Adipocyte (in vitro differentiated cells): Measurements from ENCODE around the gene MLPH.

Experiments
- DNase-seq: peaks from one replicate; pipeline ENCODE4 v3.0.0-alpha.2; 2015; ENCODE audit warnings: low read depth
- H3K27me3 ChIP-seq: replicated peaks from 2 replicates; pipeline ENCODE4 v1.7.0; 2013; ENCODE audit warnings: mild to moderate bottlenecking, low read length, moderate library complexity; ENCODE audit not compliant: control insufficient read depth, insufficient read depth
- H3K36me3 ChIP-seq: 2 replicates; pipeline ENCODE4 v1.7.0; 2013; ENCODE audit warnings: low read length, mild to moderate bottlenecking, moderate library complexity; ENCODE audit not compliant: control insufficient read depth, insufficient read depth, severe bottlenecking
- H3K4me1 ChIP-seq: 2 replicates; pipeline ENCODE4 v1.7.0; 2013; ENCODE audit warnings: mild to moderate bottlenecking, low read length, moderate library complexity; ENCODE audit not compliant: control insufficient read depth, insufficient read depth
- H3K4me3 ChIP-seq: 2 replicates; pipeline ENCODE4 v1.7.0; 2013; ENCODE audit warnings: mild to moderate bottlenecking, low read length, moderate library complexity
- H3K9ac ChIP-seq: 2 replicates; pipeline ENCODE4 v1.7.0; 2013; ENCODE audit warnings: mild to moderate bottlenecking, low read length, moderate library complexity
- H3K9me3 ChIP-seq: 2 replicates; pipeline ENCODE4 v1.7.0; 2013; ENCODE audit warnings: mild to moderate bottlenecking, low read length, moderate library complexity; ENCODE audit not compliant: control insufficient read depth

The MLPH gene

GRCh38 chr2:237483018-237483731 is 3.9 kb upstream of the MLPH start:
- Histone ChIP-seq H3K9me3 (no peaks in the 10 kb centered on the region), H3K27me3 (peaks cover 5% of the 10 kb centered on the region), H3K9ac (peak overlapping the region; percentile 66), H3K36me3 (no peaks in the 10 kb centered on the region), H3K4me3 (no peak overlapping the region), H3K4me1 (peaks cover 45% of the 10 kb centered on the region)
- peak; percentile 49 for DNase-seq

GRCh38 chr2:237485304-237485703 is 1.7 kb upstream of the MLPH start:
- Histone ChIP-seq H3K27me3 (peaks cover 5% of the 10 kb centered on the region), H3K4me3 (no peak overlapping the region), H3K9me3 (no peaks in the 10 kb centered on the region)

GRCh38 chr2:237485844-237486243 is 1.2 kb upstream of the MLPH start:
- no peak for DNase-seq
- Histone ChIP-seq H3K27me3 (peaks cover 5% of the 10 kb centered on the region), H3K9ac (no peak overlapping the region), H3K9me3 (peaks cover 3% of the 10 kb centered on the region), H3K36me3 (no peaks in the 10 kb centered on the region), H3K4me1 (peaks cover 34% of the 10 kb centered on the region), H3K4me3 (peak overlapping the region; percentile 86)

More at GRCh38 chr2:237485304-237485703, 1.7 kb upstream of the MLPH start:
- Histone ChIP-seq H3K36me3 (no peaks in the 10 kb centered on the region), H3K4me1 (peaks cover 36% of the 10 kb centered on the region), H3K9ac (no peak overlapping the region)
- DNase-seq, result no peak

GRCh38 chr2:237486334-237486818 is 675 bp upstream of the MLPH start:
- Histone ChIP-seq H3K4me3 (peak overlapping the region; percentile 86), H3K4me1 (peaks cover 34% of the 10 kb centered on the region), H3K9ac (peak overlapping the region; percentile 72), H3K9me3 (peaks cover 8% of the 10 kb centered on the region), H3K36me3 (no peaks in the 10 kb centered on the region), H3K27me3 (peaks cover 5% of the 10 kb centered on the region)
- DNase-seq, result peak; percentile 50

GRCh38 chr2:237487496-237487895 is 445 bp downstream of the MLPH start:
- no peaks in the 10 kb centered on the region for H3K36me3 ChIP-seq
- H3K4me3 ChIP-seq, result peak overlapping the region; percentile 86
- H3K9ac ChIP-seq, result peak overlapping the region; percentile 72
- H3K27me3 ChIP-seq, result peaks cover 5% of the 10 kb centered on the region
- DNase-seq, result no peak
- H3K4me1 ChIP-seq, result peaks cover 25% of the 10 kb centered on the region
- H3K9me3 ChIP-seq, result peaks cover 16% of the 10 kb centered on the region

- no peak for DNase-seq
- Histone ChIP-seq H3K36me3 (no peaks in the 10 kb centered on the region), H3K4me3 (no peak overlapping the region), H3K4me1 (peaks cover 17% of the 10 kb centered on the region), H3K27me3 (peaks cover 5% of the 10 kb centered on the region), H3K9ac (no peak overlapping the region), H3K9me3 (peaks cover 16% of the 10 kb centered on the region)
These were observed 1.2 kb downstream of the MLPH start for GRCh38 chr2:237488295-237488694.

GRCh38 chr2:237488901-237489860 is 2.1 kb downstream of the MLPH start:
- no peak for DNase-seq
- H3K36me3 ChIP-seq, result no peaks in the 10 kb centered on the region
- H3K27me3 ChIP-seq, result peaks cover 5% of the 10 kb centered on the region
- H3K9ac ChIP-seq, result no peak overlapping the region
- H3K4me3 ChIP-seq, result no peak overlapping the region
- peaks cover 14% of the 10 kb centered on the region for H3K4me1 ChIP-seq
- peaks cover 16% of the 10 kb centered on the region for H3K9me3 ChIP-seq

- Histone ChIP-seq H3K9me3 (peaks cover 16% of the 10 kb centered on the region), H3K9ac (no peak overlapping the region), H3K4me1 (peaks cover 14% of the 10 kb centered on the region), H3K27me3 (peaks cover 5% of the 10 kb centered on the region), H3K36me3 (no peaks in the 10 kb centered on the region), H3K4me3 (no peak overlapping the region)
- no peak for DNase-seq
These were observed 3.1 kb downstream of the MLPH start for GRCh38 chr2:237490009-237490711.

- no peak for DNase-seq
- Histone ChIP-seq H3K9ac (no peak overlapping the region), H3K4me3 (no peak overlapping the region), H3K4me1 (peaks cover 13% of the 10 kb centered on the region), H3K36me3 (no peaks in the 10 kb centered on the region), H3K27me3 (no peaks in the 10 kb centered on the region), H3K9me3 (peaks cover 16% of the 10 kb centered on the region)
These were observed 3.7 kb downstream of the MLPH start for GRCh38 chr2:237490795-237491194.

GRCh38 chr2:237491515-237492118 is 4.6 kb downstream of the MLPH start:
- H3K27me3 ChIP-seq, result no peaks in the 10 kb centered on the region
- peaks cover 16% of the 10 kb centered on the region for H3K9me3 ChIP-seq
- peaks cover 6% of the 10 kb centered on the region for H3K4me1 ChIP-seq
- DNase-seq, result no peak
- H3K4me3 ChIP-seq, result peak overlapping the region; percentile 27
- H3K36me3 ChIP-seq, result no peaks in the 10 kb centered on the region
- H3K9ac ChIP-seq, result no peak overlapping the region
